Lower leg skin (tissue), 3 donors: ENCODE measurements around the gene PTRH1.

Source experiments
- POLR2A ChIP-seq, 2 donors: fragments of 450-650 bp; IDR thresholded peaks; one replicate each; pipeline ENCODE4 v1.6.1; 2016 to 2017; ENCODE audit warnings: antibody characterized with exemption in 2 of 2, mild to moderate bottlenecking in 1 of 2, moderate library complexity in 1 of 2
- TF ChIP-seq, protein P1 (sequence below), 3 donors: fragments of 450-650 bp; IDR thresholded peaks; one replicate each; pipeline ENCODE4 v1.5.1; 2016; ENCODE audit warnings: antibody characterized with exemption in 3 of 3, mild to moderate bottlenecking in 3 of 3, moderate library complexity in 2 of 3

DNA sequence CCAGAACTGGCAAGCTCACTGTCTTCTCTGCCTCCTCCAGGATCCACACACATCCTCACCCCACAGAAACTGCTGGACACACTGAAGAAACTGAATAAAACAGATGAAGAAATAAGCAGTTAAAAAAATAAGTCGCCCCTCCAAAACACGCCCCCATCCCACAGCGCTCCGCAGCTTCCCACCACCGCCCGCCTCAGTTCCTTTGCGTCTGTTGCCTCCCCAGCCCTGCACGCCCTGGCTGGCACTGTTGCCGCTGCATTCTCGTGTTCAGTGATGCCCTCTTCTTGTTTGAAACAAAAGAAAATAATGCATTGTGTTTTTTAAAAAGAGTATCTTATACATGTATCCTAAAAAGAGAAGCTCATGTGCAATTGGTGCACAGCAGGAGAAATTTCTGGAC is 24.7 kb downstream of the PTRH1 start:
- TF ChIP-seq, protein P1, sequence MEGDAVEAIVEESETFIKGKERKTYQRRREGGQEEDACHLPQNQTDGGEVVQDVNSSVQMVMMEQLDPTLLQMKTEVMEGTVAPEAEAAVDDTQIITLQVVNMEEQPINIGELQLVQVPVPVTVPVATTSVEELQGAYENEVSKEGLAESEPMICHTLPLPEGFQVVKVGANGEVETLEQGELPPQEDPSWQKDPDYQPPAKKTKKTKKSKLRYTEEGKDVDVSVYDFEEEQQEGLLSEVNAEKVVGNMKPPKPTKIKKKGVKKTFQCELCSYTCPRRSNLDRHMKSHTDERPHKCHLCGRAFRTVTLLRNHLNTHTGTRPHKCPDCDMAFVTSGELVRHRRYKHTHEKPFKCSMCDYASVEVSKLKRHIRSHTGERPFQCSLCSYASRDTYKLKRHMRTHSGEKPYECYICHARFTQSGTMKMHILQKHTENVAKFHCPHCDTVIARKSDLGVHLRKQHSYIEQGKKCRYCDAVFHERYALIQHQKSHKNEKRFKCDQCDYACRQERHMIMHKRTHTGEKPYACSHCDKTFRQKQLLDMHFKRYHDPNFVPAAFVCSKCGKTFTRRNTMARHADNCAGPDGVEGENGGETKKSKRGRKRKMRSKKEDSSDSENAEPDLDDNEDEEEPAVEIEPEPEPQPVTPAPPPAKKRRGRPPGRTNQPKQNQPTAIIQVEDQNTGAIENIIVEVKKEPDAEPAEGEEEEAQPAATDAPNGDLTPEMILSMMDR (IDR thresholded peaks at IDR 0.05), result no peak
- TF ChIP-seq POLR2A (IDR thresholded peaks at IDR 0.05), result no peak
